C4-2B (cell line): ENCODE data around the gene C4orf50.

Source experiments
- ZFX ChIP-seq: fragments of 450-650 bp; IDR thresholded peaks from 2 replicates; pipeline ENCODE4 v1.6.1; 2017
- TF ChIP-seq, protein P1 (sequence below): fragments of 450-650 bp; conservative IDR thresholded peaks from 2 replicates; pipeline ENCODE4 v1.5.1; 2017; ENCODE audit warnings: mild to moderate bottlenecking

DNA sequence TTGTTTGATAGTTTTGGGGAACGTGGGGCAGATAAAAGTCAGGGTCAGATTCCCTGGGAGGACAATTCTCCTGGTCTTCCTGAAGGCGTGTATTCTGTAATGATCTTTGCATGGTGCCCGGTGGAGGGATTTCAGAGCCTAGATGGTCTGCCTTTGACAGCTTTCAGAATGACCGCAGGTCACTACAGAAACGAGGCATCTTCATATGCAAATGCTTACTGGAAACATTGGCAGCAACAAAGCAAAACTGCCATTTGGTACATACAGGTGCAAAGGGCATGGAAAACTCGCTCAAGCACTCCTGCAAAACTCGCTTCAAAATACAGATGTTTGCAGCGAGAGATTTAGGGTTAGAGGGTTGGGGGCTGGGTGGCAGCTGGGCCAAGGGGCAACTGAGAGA is 8.8 kb downstream of the C4orf50 start:
- TF ChIP-seq, protein P1, sequence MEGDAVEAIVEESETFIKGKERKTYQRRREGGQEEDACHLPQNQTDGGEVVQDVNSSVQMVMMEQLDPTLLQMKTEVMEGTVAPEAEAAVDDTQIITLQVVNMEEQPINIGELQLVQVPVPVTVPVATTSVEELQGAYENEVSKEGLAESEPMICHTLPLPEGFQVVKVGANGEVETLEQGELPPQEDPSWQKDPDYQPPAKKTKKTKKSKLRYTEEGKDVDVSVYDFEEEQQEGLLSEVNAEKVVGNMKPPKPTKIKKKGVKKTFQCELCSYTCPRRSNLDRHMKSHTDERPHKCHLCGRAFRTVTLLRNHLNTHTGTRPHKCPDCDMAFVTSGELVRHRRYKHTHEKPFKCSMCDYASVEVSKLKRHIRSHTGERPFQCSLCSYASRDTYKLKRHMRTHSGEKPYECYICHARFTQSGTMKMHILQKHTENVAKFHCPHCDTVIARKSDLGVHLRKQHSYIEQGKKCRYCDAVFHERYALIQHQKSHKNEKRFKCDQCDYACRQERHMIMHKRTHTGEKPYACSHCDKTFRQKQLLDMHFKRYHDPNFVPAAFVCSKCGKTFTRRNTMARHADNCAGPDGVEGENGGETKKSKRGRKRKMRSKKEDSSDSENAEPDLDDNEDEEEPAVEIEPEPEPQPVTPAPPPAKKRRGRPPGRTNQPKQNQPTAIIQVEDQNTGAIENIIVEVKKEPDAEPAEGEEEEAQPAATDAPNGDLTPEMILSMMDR, result no peak
- TF ChIP-seq ZFX, result no peak
